CD1c-positive myeloid dendritic cell (primary cell): Measurements from ENCODE around the gene CCZ1B.
"Not testable (repeated sequence)": the region's sequence is repeated elsewhere in the genome, so short reads cannot be mapped to it uniquely, and the experiment has no call there.

Experiments
- DNase-seq: peaks from one replicate; pipeline ENCODE4 v3.0.0-alpha.2; 2016; ENCODE audit errors: extremely low spot score

Gene CCZ1B

DNA sequence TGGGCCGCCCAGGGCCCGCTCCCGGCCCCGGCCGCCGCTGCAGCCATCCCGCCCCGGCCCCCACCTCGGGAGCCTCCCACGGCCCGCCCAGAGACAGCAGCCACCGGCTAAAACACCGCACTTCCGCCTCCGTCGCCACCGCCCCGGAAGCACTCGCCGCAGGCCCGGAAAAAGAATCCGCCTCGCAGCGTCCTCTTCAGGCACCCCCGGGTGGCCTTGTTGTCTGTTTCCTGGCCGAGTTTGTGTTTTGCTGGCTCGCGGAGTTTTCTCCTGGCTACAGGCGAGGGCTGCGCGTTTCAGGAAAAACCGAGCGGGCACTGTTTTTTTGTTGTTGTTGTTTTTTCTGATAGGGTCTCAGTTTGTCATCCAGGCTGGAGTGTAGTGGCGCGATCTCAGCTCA lies at the start of gene CCZ1B:
Gene CCZ1B, minus strand, starts transcription at position 125 of the 400 bp plus-strand sequence. Its CDS starts 78 bp downstream, at position 47.
- peak; percentile 91 for DNase-seq

DNA sequence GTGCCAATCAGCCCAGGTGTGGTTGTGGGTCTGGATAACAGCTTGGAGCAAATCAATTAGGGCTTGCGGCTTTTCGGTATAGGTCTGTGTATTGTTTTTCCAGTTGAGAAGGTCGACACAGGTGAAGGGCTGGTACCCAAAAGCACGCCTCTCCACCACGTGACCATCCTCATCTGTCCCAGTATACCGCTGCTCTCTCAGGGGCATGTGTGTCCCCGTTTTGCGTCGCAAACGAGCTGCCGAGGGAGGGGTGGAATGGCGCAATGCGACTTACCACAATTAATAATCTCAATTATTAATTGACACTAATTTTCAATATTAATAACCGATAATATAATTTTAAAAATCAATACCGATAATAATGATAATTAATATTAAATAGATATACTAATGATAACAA lies 48.9 kb upstream of the CCZ1B start:
- DNase-seq = not testable (repeated sequence)

DNA sequence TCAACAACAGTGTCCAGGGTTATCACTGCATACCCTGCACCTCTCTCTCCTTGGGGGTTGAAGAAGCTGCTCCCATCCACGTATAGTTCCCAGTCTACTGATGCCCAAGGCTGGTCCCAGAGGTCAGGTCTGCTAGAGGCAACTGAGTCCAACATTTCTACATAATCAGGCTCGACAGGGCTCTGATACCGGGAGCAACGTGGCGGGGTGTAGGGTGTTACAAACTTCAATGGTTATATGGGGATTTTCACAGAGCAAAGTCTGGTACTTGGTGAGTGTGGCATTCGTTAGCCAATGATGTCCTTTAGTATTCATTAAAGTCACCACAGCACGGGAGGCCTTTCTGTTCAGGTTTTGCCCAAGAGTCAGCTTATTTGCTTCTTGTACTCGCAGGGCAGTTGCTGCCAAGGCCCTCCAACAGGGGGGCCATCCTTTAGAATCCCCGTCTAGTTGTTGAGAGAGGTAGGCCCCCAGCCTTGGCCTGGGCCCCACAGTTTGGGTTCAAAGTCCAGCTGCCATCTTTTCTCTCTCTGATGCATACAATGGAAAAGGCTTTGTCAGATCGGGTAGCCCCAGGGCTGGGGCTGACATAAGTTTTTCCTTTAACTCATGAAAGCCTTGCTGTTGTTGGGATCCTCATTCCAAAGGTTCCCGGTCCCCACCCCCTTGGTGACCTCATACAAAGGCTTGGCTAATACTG lies 46.3 kb upstream of the CCZ1B start:
- not testable (repeated sequence) for DNase-seq

DNA sequence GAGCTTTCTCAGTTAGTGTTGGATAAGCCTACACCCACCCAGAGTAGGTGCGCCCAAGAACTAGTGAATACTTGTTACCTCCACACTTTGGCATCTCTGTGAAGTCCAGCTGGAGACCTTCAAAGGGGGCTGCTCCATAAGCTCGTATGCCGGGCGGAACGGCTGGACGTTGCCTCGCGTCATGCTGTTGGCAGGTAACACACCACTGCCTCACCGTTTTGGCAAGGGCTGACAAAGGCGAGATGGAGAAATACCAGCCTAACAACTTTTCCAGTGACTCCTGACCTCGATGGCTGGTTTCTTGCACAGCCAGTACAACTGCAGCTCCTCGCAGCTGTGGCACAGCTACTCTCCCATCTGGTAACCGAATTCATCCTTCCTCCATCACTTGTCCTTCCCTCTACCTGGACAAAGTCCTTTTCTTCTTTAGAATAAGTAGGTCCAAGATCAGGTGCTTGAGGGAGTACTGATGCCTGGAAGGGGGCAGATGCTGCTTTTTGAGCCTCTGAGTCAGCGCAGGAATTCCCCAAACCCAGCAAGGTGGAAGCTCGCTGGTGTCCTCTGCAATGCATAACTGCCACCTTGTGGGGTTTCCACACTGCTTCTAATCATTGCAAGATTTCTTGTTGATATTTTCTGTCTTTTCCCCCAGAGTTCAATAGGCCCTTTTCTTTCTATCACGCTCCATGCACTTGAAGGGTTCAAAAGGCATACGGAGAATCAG lies 45.5 kb upstream of the CCZ1B start:
- DNase-seq = not testable (repeated sequence)

DNA sequence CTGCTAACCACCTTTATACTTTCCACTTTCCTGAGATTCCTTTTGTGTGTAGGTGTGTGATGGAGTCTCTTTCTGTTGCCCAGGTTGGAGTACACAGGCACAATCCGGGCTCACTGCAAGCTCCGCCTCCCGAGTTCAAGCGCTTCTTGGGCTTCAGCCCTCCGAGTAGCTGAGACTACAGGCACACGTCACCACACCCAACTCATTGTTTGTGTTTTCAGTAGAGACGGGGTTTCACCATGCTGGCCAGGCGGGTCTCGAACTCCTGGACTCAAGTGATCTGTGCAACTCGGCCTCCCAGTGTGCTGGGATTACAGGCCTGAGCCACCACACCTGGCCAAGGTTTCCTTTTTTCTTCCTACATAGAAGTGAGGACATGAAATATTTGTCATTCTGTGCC lies 38.7 kb upstream of the CCZ1B start:
- not testable (repeated sequence) for DNase-seq

DNA sequence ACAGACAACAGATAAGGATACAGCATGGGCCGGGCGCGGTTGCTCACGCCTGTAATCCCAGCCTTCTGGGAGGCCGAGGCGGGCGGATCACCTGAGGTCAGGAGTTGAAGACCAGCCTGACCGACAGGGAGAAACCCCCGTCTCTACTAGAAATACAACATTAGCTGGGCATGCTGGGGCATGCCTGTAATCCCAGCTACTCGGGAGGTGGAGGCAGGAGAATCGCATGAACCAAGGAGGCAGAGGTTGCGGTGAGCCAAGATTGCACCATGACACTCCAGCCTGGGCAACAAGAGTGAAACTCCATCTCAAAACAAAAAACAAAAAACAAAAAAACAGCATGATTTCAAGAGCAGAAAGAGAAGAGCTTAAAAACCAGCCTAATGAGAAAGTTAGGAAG lies 38.1 kb upstream of the CCZ1B start:
- not testable (repeated sequence) for DNase-seq

DNA sequence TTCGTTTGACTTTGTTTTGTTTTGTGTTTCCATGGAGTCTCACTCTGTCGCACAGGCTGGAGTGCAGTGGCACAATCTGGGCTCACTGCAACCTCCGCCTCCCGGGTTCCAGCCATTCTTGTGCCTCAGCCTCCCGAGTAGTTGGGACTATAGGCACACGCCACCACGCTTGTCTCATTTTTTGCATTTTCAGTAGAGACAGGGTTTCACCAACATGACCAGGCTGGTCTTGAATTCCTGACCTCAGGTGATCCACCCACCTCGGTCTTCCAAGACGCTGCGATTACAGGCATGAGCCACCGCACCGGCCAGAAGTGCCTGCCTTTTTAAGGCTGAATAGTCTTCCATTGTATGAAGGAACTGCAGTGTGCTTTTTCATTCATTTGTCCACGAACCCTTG lies 36.8 kb upstream of the CCZ1B start:
- DNase-seq = not testable (repeated sequence)

DNA sequence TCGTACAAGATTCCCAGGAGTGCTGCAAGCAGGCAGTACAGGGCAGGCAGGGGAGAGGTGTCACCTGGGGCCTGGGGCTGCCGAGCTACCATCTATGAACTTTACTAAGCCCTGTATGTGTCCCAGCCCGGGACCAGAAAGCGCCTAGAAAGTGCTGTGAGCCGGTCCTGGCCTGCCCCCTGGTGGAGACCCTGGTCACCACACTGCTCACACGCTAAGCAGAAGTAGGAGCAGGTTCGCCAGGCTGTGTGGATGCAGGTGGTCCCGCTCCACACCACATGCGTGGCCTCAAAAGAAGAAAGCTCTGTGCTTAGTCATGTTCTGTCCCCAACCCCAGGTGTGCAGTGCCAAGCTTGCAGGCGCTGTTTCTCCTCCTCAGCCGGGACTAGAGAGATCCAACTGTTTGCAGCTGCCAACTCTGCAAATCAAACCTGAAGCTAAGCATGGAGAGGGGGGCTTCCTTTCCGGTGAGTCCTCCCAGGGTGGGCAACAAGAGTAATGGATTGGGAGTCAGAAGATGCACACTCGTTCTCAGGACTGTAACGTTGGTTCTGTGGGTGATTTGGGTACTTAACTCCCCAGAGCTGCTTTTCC lies 31.7 kb upstream of the CCZ1B start:
- DNase-seq = peak; percentile 38

DNA sequence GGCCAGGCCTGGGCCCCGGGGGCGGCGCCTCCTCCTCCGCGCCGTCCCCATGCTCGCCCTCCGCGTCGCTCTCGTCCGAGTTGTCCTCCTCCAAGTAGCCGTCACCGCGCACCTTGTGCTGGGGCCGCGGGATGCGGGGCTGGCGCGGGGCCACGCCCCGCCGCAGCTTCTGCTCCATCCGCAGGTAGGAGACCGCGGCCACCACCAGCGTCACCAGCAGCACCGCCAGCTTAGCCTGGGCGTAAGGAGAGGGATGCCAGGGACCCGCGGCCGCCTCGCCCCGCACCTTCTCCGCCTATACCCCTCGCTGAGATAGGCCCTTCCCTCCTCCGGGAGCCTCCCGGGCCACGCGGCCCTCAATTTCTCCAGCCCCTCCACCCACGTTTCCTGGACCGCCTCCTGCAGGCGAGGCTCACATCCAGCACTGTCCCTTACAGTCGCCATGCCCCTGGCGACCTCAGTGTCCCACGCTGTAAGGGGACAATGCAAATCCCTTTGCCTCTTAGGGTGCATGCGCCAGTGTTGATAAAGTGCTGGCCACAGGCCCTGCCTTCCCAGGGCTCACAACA lies 29.6 kb upstream of the CCZ1B start:
- not testable (repeated sequence) for DNase-seq

DNA sequence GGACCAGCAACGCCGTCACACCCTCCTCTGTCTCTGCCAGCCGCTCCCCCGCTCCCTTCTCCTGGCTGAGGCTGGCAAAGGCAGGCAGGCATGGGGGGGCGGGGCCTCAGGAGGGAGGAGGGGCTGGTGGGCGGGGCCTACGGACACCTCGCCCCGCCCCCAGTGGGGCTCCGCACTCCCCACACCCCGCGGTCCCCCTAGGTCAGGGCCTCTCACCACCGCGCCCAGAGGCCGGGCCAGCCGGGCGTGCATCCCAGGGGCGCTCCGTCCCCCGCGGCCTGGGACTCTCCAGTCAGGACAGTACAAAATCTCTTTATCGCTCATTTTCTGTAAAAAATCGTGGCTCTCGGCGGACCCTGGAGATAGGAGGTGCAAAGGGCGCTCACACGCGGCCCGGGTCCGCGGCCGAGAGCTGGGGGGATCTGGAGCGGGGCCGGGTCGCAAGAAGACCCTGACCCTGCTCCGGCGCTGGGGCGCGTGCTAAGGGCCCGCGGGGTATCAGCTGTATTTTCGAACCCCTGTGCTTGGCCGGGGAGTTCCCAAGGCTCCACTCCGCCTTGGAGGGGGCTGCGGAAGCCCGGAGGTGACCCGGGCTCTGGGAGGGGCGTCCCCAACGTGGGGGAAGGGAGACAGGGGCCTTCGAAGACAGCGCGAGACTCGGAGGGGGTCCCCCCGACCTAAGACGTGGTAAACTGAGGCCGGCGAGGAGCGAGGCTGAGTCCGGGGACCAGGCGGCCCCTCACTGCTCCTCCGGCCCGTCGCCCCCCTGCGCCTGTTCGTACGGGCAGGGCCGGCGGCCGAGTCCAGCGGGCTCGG lies 28.9 kb upstream of the CCZ1B start:
- not testable (repeated sequence) for DNase-seq

DNA sequence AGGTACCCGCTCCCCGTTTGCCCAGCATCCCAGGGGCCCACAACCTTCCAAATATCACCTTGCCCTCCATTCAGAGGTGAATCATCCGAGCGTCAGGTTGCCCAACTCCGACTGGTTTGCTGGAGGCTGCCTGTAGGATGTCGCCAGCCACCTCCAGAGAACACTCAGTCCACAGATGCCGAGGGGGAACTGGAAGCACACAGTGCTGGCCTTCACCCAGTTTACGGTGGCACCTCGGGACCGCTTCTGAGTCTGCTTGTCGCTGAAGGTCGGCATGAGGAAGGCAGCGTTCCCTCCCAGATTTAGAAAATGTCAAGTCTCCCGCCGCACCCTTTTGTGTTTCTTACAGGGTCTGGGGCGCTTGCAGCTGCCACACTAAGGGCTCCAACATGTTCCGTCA lies 27.6 kb upstream of the CCZ1B start:
- not testable (repeated sequence) for DNase-seq

DNA sequence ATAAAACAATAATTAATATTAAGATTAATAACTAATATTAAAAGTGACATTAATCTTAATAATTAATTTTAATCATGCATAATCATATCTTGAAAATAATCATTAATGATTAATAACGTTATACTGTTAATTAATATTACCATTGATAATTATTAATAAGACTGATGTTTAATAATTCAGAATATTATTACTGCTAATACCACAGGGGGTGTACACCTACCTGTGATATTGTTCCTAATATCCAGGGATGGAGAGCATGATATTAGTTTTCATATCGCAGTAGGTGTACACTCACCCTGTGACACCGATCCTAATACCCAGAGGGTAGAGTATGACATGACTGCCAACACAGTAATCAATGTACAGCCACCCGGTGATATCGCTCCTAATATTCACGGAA lies 23.1 kb upstream of the CCZ1B start:
- not testable (repeated sequence) for DNase-seq

DNA sequence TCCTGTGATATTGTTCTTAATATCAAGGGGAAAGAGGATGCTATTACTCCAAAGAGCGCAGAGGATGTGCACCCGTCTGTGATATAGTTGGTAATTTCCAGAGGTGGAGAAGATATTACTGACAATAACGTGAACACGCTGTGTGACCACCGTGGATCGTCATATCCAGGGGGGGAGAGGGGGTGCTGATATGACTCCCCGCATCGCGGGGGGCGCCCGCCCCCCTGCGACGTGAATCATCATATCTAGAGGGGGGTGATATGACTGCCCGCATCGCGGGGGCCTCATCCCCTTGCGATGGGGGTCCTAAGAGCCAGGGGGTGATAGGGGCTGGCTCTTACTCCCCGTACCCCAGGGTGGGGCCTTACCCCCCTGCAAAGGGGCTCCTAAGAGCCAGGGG lies 21.7 kb upstream of the CCZ1B start:
- not testable (repeated sequence) for DNase-seq

DNA sequence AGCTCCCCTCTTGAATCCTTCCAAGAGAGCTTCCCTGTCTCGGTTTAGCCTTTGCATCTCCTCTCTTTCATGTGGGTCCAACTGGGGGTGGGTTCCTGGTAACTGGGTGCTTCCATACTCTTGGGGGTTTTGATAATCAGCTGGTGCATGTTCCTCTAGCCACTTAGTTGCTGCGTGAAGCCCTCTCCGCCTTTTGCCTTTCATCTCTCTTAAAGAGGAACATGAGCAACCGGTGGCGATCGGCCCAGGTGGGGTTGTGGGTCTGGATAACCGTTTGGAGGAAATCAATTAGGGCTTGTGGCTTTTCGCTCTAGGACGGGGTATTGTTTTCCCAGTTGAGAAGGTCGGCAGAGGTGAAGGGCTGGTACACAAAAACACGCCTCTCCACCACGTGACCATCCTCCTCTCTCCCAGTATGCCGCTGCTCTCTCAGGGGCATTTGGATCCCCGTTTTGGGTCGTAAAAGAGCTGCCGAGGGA lies 19.9 kb upstream of the CCZ1B start:
- DNase-seq = not testable (repeated sequence)

DNA sequence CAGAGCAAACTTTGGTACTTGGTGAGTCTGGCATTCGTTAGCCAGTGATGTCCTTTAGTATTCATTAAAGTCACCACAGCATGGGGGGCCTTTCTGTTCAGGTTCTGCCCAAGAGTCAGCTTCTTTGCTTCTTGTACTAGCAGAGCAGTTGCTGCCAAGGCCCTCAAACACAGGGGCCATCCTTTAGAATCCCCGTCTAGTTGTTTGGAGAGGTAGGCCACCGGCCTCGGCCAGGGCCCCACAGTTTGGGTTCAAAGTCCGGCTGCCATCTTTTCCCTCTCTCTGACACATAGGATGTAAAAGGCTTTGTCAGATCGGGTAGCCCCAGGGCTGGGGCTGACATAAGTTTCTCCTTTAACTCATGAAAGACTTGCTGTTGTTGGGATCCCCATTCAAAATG lies 17.6 kb upstream of the CCZ1B start:
- DNase-seq = not testable (repeated sequence)

DNA sequence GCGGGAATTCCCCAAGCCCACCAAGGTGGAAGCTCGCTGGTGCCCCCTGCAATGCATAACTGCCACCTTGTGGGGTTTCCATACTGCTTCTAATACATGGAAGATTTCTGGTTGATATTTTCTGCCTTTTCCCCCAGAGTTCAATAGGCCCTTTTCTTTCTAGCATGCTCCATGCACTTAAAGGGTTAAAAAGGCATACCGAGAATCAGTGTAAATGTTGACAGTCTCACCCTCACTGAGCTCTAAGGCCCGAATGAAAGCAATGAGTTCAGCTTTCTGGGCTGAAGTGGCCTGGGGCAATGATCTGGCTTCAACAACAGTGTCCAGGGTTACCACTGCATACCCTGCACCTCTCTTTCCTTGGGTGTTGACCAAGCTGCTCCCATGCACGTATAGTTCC lies 17.0 kb upstream of the CCZ1B start:
- DNase-seq = not testable (repeated sequence)

DNA sequence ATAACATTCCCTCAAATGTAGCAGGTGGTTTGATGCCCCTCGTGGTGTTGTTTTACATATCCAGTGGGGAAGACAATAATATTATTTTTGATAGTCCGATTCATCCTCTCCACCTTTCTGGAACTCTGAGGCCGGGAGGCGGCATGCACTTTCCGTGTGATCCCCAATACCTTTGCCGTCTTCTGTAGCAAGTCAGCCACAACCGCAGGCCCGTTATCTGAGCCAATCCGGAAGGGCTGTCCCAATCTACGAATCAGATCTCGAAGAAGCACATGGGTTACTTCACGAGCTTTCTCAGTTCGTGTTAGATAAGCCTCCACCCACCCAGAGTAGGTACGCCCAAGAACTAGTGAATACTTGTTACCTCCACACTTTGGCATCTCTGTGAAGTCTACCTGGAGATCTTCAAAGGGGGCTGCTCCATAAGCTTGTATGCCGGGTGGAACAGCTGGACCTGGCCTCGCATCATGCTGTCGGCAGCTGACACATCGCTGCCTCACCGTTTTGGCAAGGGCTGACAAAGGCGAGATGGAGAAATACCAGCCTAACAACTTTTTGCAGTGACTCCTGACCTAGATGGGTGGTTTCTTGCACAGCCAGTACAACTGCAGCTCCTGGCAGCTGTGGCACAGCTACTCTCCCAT lies 16.3 kb upstream of the CCZ1B start:
- not testable (repeated sequence) for DNase-seq

DNA sequence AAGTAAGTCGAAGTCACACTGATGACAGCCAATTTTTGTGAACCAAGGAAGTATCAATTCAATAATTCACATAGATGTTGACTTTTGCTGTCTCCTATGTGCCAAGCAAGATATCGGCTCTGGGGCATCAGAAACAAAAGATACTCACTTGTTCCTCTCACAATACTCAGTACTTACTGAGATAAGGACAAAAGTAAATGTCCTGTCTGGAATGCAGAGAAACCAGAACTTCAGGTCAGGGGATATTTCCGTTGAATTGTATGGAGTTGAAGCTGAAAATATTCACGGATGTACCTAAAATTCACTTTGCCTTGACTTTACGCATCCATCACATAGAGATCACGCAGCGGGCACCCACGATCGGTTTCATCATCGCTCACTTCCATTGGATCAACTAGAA lies 11.0 kb upstream of the CCZ1B start:
- not testable (repeated sequence) for DNase-seq

DNA sequence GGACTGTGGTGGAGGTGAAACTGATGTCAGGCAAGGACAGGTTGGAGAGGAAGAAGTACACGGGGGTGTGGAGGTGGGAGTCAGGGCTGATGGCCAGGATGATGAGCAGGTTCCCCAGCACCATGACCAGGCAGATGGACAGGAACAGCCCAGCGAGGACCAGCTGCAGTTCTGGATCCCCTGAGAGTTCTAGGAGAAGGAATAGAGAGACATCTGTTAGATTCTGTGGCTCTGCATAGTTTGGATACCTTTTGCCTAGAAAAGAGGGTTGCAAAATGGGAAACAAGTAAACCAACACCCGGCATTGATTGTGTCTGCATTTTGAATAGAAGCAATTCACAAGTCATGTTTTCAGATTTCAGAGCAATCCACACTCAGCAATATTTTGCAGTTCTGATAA lies 9.4 kb upstream of the CCZ1B start:
- not testable (repeated sequence) for DNase-seq

DNA sequence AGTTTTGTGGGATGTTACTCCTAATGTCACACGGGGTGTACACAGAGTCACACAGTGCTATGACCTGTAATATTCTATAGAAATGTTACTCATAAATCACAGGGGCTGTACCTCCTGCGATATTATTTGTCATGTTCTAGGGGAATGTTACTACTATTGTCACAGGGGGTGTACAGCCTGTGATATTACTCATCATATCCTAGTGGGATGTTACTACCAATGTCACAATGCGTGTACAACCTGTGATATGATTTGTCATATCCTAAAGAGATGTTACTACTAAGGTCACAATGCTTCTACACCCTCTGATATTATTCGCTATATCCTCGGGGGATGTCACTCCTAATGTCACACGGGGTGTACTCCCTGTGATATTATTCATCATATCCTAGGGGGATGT lies 7.6 kb upstream of the CCZ1B start:
- DNase-seq = no peak
